K562 (cell line): Measurements from ENCODE around the gene HTT-AS. TPM values are rescaled to one million over a fixed set of nuclear protein-coding genes. Genes with fewer than 3 reads are reported as not detected.

ENCODE experiments used
- ATAC-seq: fragments of 200-7000 bp; cut with Tn5 transposase; 3 replicates; pipeline ENCODE4 v1.9.1; 2020; ENCODE audit warnings: moderate library complexity
- BruUV-seq: library from RNA; stranded (reverse); fragments of 400-500 nt; replicated peaks from 2 replicates; lab custom pipeline; 2021; lab: Mats Ljungman, UMichigan
- CTCF ChIA-PET: fragments of 300-600 bp; formaldehyde crosslinking; extraction: SDS; loops from one replicate; lab custom pipeline; 2021; ENCODE audit warnings: low intra/inter-chr PET ratio; lab: Yijun Ruan, JAX
- POLR2A ChIA-PET: fragments of 300-600, 350-650 bp; sonication (Branson Sonifier 250); formaldehyde crosslinking; extraction: SDS; loops from one replicate; lab custom pipeline; 2021; ENCODE audit warnings: antibody characterized with exemption, inconsistent platforms; lab: Yijun Ruan, JAX
- DNase-seq, 4 experiments: peaks; one replicate each; pipeline versions ENCODE4 v3.0.0 to v3.0.0-alpha.2; 2011 to 2018; ENCODE audit warnings: low spot score in 3 of 4, mixed read lengths in 3 of 4; ENCODE audit errors: extremely low read depth in 1 of 4
- FAIRE-seq: peaks from 2 replicates; lab custom pipeline; 2011; peaks lifted over from hg19 to GRCh38; lab: Jason Lieb, UNC
- H2AFZ ChIP-seq: 2 replicates; pipeline ENCODE4 v1.6.0; 2011; ENCODE audit warnings: low read depth, low read length, control low read depth, inconsistent platforms
- H3K27ac ChIP-seq: fragments of 200-600 bp; 3 replicates; pipeline ENCODE4 v1.8.0; 2011; ENCODE audit warnings: low read depth, mild to moderate bottlenecking, control low read depth, inconsistent platforms, low read length, moderate library complexity, mixed read lengths; ENCODE audit errors: extremely low read depth
- H3K27me3 ChIP-seq, 2 experiments: fragments of 300-600 bp in 1 of 2; 2 replicates in 1 of 2; 3 replicates in 1 of 2; pipeline versions ENCODE4 v1.6.0 to v1.8.0; 2011; ENCODE audit warnings: inconsistent platforms in 2 of 2, low read length in 2 of 2, mild to moderate bottlenecking in 1 of 2, mixed read lengths in 1 of 2, moderate library complexity in 1 of 2; ENCODE audit not compliant: control insufficient read depth in 2 of 2, insufficient read depth in 2 of 2
- H3K36me3 ChIP-seq: fragments of 300-600 bp; 3 replicates; pipeline ENCODE4 v1.8.0; 2011; ENCODE audit warnings: mild to moderate bottlenecking, low read length, inconsistent platforms; ENCODE audit not compliant: control insufficient read depth, insufficient read depth
- H3K4me1 ChIP-seq, 2 experiments: fragments of 200-600 bp in 1 of 2; replicated peaks in 1 of 2; 2 replicates in 1 of 2; 3 replicates in 1 of 2; pipeline versions ENCODE4 v1.5.1 to v1.8.0; 2011; ENCODE audit warnings: inconsistent platforms in 2 of 2, low read length in 2 of 2, mild to moderate bottlenecking in 1 of 2, mixed read lengths in 1 of 2, moderate library complexity in 1 of 2; ENCODE audit not compliant: control insufficient read depth in 2 of 2, insufficient read depth in 2 of 2
- H3K4me2 ChIP-seq: 2 replicates; pipeline ENCODE4 v1.6.1; 2011; ENCODE audit warnings: low read length, control low read depth, inconsistent platforms, mixed read lengths; ENCODE audit not compliant: insufficient read depth
- H3K4me3 ChIP-seq: fragments of 200-600 bp; sonication (generic), shearing (Covaris generic); 2 replicates; pipeline ENCODE4 v1.5.1; 2016; ENCODE audit warnings: control low read depth, inconsistent platforms
- H3K79me2 ChIP-seq: fragments of 200-600 bp; 3 replicates; pipeline ENCODE4 v1.8.0; 2011; ENCODE audit warnings: low read length, inconsistent platforms; ENCODE audit not compliant: control insufficient read depth, insufficient read depth
- H3K9ac ChIP-seq, 2 experiments: 2 replicates each; pipeline versions ENCODE4 v1.6.0 to v1.6.1; 2011; ENCODE audit warnings: low read depth in 2 of 2, low read length in 2 of 2, control low read depth in 1 of 2, inconsistent platforms in 1 of 2, mild to moderate bottlenecking in 1 of 2, mixed read lengths in 1 of 2; ENCODE audit not compliant: insufficient read depth in 1 of 2
- H3K9me1 ChIP-seq: one replicate; pipeline ENCODE4 v1.6.0; 2011; ENCODE audit warnings: inconsistent platforms, mild to moderate bottlenecking, low read length, moderate library complexity; ENCODE audit not compliant: control insufficient read depth, insufficient read depth
- H3K9me3 ChIP-seq: replicated peaks from 2 replicates; pipeline ENCODE4 v1.5.1; 2011; ENCODE audit warnings: low read depth, low read length, inconsistent platforms; ENCODE audit not compliant: control insufficient read depth, insufficient read depth
- H4K20me1 ChIP-seq: replicated peaks from 2 replicates; pipeline ENCODE4 v1.6.1; 2011; ENCODE audit warnings: low read length, inconsistent platforms, mixed read lengths; ENCODE audit not compliant: control insufficient read depth, insufficient read depth
- E2F8 ChIP-seq: fragments of 450-650 bp; IDR thresholded peaks from 2 replicates; pipeline ENCODE4 v1.7.1; 2018; ENCODE audit warnings: mild to moderate bottlenecking, low read depth; ENCODE audit not compliant: partially characterized antibody
- GABPB2 ChIP-seq: fragments of 250-450 bp; sonication (Bioruptor Pico); conservative IDR thresholded peaks from 2 replicates; pipeline ENCODE4 v1.5.1; 2021; ENCODE audit warnings: mild to moderate bottlenecking
- MAFK ChIP-seq: IDR thresholded peaks from 2 replicates; pipeline ENCODE4 v1.6.1; 2011; ENCODE audit warnings: low read length, improper control_type of control experiment
- NFRKB ChIP-seq: fragments of 450-650 bp; IDR thresholded peaks from 2 replicates; pipeline ENCODE4 v1.6.1; 2016; ENCODE audit warnings: low read depth
- NKRF ChIP-seq: fragments of 450-650 bp; IDR thresholded peaks from 2 replicates; pipeline ENCODE4 v1.6.1; 2016; ENCODE audit warnings: borderline replicate concordance
- PHF21A ChIP-seq: fragments of 450-650 bp; IDR thresholded peaks from 2 replicates; pipeline ENCODE4 v1.6.1; 2017; ENCODE audit warnings: low read depth, borderline replicate concordance
- USF2 ChIP-seq: sonication (generic); formaldehyde crosslinking; IDR thresholded peaks from 2 replicates; pipeline ENCODE4 v1.5.0; 2020; ENCODE audit warnings: missing genetic modification reagents
- ZNF316 ChIP-seq: fragments of 450-650 bp; IDR thresholded peaks from 2 replicates; pipeline ENCODE4 v1.6.1; 2016
- ZNF395 ChIP-seq: fragments of 200-800 bp; sonication (Bioruptor generic); IDR thresholded peaks from 2 replicates; pipeline ENCODE4 v1.6.1; 2017; ENCODE audit warnings: missing genetic modification characterization, missing compliant biosample characterization
- WGBS: fragments of 100-300 bp; shearing (Covaris generic); methylation state at CpG from one replicate; pipeline ENCODE4 v1.1.6; 2016; ENCODE audit warnings: low coverage, mixed read lengths; ENCODE audit not compliant: insufficient coverage; ENCODE audit errors: missing lambda C conversion rate; 5-methylcytosine and 5-hydroxymethylcytosine counted together
- in situ Hi-C: fragments of 300-500 bp; cut with MboI; formaldehyde crosslinking; loops from 4 replicates; pipeline ENCODE4 v1.15.0; 2018; ENCODE audit warnings: inconsistent platforms, mixed read lengths
- intact Hi-C: fragments of 100-400 bp; cut with micrococcal nuclease; formaldehyde crosslinking; loops from 2 replicates; pipeline ENCODE4 v1.14.2; 2022
- polyA plus RNA-seq, 8 experiments: library from polyadenylated mRNA; depleted of rRNA in 4 of 8; stranded (reverse) in 5 of 8; unstranded in 3 of 8; fragments of >200 nt; fragmentation: Nextera tagmentation in 2 of 8; fragmentation: Illumina TruSeq in 1 of 8; extraction: Ambion mirVana in 2 of 8; extraction: Trizol in 1 of 8; gene quantifications; 2 replicates each; pipeline versions ENCODE4 v1.2.1 to v1.2.3, GENCODE V29; 2011 to 2014; ENCODE audit warnings: inconsistent platforms in 1 of 8, missing spikeins in 1 of 8
- total RNA-seq, 7 experiments: library from RNA; depleted of rRNA in 6 of 7; stranded (reverse); fragments of >200 nt in 6 of 7; fragmentation: Illumina TruSeq in 2 of 7; extraction: Trizol in 2 of 7; gene quantifications; 2 replicates each; pipeline versions ENCODE4 v1.2.1 to v1.2.3, GENCODE V29; 2011 to 2021; ENCODE audit warnings: low replicate concordance in 1 of 7
- TF ChIP-seq, protein P1 (sequence below): sonication (generic); formaldehyde crosslinking; IDR thresholded peaks from 2 replicates; pipeline ENCODE4 v1.9.0; 2022; ENCODE audit warnings: mild to moderate bottlenecking, missing genetic modification reagents
- TF ChIP-seq, protein P2 (sequence below): IDR thresholded peaks from 3 replicates; pipeline ENCODE4 v1.6.1; 2011; ENCODE audit warnings: borderline replicate concordance, mild to moderate bottlenecking, moderate library complexity; ENCODE audit not compliant: insufficient read length; ENCODE audit errors: extremely low read depth

Gene HTT-AS
- total and polyA plus RNA-seq, 9 of the 15 experiments (the other 6 are each of a cell fraction or from before 2014, with no cell fraction given) = not detected

GRCh38 chr4:3096202-3096601 is 21.9 kb upstream of the HTT-AS start:
- H3K27me3 ChIP-seq = no peaks in the 10 kb centered on the region
- peak; percentile 35 for FAIRE-seq
- H3K36me3 ChIP-seq = peaks cover 4% of the 10 kb centered on the region; the same call in 1 of the 3 replicates
- H3K4me2 ChIP-seq = no peak overlapping the region
- DNase-seq = no peak
- no peak overlapping the region for H3K4me3 ChIP-seq
- no TSS peak for BruUV-seq
- in situ Hi-C loops (no loop called here), intact Hi-C loops (no loop called here)
- H3K9ac ChIP-seq = no peak overlapping the region
- CTCF ChIA-PET = no interaction called here
- H3K79me2 ChIP-seq = no peaks in the 10 kb centered on the region
- H3K9me1 ChIP-seq = no peaks in the 10 kb centered on the region
- no peaks in the 10 kb centered on the region for H3K4me1 ChIP-seq
- POLR2A ChIA-PET = interaction anchor here (0.6 to 0.7 kb wide), 2 partner anchors 16 to 348 kb away, joined by 4 read pairs; no protein-coding TSS in a partner anchor
- H4K20me1 ChIP-seq = no peaks in the 10 kb centered on the region
- ATAC-seq = no peak
- no peaks in the 10 kb centered on the region for H3K9me3 ChIP-seq
- WGBS = 94% methylated on average over 3 of the region's 3 CpGs
- no peak overlapping the region for H3K27ac ChIP-seq
- no peak overlapping the region for H2AFZ ChIP-seq
- no peak for TF ChIP-seq PHF21A
- TF ChIP-seq NKRF = no peak
- TF ChIP-seq, protein P1, sequence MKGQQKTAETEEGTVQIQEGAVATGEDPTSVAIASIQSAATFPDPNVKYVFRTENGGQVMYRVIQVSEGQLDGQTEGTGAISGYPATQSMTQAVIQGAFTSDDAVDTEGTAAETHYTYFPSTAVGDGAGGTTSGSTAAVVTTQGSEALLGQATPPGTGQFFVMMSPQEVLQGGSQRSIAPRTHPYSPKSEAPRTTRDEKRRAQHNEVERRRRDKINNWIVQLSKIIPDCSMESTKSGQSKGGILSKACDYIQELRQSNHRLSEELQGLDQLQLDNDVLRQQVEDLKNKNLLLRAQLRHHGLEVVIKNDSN (CRISPR knock-in tag) = no peak
- TF ChIP-seq, protein P2, sequence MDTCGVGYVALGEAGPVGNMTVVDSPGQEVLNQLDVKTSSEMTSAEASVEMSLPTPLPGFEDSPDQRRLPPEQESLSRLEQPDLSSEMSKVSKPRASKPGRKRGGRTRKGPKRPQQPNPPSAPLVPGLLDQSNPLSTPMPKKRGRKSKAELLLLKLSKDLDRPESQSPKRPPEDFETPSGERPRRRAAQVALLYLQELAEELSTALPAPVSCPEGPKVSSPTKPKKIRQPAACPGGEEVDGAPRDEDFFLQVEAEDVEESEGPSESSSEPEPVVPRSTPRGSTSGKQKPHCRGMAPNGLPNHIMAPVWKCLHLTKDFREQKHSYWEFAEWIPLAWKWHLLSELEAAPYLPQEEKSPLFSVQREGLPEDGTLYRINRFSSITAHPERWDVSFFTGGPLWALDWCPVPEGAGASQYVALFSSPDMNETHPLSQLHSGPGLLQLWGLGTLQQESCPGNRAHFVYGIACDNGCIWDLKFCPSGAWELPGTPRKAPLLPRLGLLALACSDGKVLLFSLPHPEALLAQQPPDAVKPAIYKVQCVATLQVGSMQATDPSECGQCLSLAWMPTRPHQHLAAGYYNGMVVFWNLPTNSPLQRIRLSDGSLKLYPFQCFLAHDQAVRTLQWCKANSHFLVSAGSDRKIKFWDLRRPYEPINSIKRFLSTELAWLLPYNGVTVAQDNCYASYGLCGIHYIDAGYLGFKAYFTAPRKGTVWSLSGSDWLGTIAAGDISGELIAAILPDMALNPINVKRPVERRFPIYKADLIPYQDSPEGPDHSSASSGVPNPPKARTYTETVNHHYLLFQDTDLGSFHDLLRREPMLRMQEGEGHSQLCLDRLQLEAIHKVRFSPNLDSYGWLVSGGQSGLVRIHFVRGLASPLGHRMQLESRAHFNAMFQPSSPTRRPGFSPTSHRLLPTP = no peak
- TF ChIP-seq NFRKB = no peak
- TF ChIP-seq GABPB2 = no peak
- no peak for TF ChIP-seq ZNF316
- no peak for TF ChIP-seq ZNF395 (CRISPR knock-in tag)
- TF ChIP-seq MAFK = no peak
- TF ChIP-seq USF2 = no peak
- no peak for TF ChIP-seq E2F8
